Right lobe of liver (tissue), 4 donors: Measurements from ENCODE around the gene COLEC11.

Source experiments
- POLR2A ChIP-seq: fragments of 450-650 bp; IDR thresholded peaks from one replicate; pipeline ENCODE4 v1.6.1; 2017; ENCODE audit warnings: antibody characterized with exemption, mild to moderate bottlenecking
- TF ChIP-seq, protein P1 (sequence below), 4 donors: fragments of 200-600 bp in 3 of 4; fragments of 450-650 bp in 1 of 4; IDR thresholded peaks; one replicate each; pipeline versions ENCODE4 v1.5.1 to v1.8.0; 2016 to 2022; ENCODE audit warnings: antibody characterized with exemption in 4 of 4, mild to moderate bottlenecking in 2 of 4
- donor health status: DM: no; HTN: no; CAD: no.
- donor health status: DM: no; HTN: no; CAD: no.
- donor health status: DM: no; HTN: yes; CAD: no.

DNA sequence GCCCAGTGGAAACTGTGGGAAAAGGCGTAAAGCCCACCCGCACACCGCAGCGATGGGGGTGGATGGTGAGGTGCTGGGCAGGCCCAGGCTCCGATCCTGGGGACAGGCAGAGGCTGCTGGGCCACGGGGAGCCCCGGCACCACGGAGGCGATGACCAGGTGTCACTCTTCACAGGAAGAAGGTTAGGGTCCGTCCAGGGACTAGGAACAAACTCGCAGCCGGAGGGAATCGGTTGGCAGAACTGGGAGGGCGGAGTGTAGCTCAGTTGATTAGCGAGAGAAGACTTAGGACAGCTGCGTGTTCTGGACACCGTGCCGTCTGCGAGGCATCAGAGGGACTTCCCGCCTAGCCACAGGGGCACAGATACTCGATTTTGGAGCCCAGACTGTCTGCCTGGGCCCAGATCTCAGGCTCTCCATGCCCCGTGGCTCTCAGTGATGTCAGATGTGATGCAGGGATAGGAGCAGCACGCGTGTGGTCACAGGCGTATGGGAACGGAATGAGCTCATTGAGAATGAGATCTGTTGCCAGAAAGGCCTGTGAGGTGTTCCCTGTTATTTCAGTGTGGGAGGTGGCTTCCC lies 47.0 kb downstream of the COLEC11 start:
- TF ChIP-seq, protein P1, sequence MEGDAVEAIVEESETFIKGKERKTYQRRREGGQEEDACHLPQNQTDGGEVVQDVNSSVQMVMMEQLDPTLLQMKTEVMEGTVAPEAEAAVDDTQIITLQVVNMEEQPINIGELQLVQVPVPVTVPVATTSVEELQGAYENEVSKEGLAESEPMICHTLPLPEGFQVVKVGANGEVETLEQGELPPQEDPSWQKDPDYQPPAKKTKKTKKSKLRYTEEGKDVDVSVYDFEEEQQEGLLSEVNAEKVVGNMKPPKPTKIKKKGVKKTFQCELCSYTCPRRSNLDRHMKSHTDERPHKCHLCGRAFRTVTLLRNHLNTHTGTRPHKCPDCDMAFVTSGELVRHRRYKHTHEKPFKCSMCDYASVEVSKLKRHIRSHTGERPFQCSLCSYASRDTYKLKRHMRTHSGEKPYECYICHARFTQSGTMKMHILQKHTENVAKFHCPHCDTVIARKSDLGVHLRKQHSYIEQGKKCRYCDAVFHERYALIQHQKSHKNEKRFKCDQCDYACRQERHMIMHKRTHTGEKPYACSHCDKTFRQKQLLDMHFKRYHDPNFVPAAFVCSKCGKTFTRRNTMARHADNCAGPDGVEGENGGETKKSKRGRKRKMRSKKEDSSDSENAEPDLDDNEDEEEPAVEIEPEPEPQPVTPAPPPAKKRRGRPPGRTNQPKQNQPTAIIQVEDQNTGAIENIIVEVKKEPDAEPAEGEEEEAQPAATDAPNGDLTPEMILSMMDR (IDR thresholded peaks at IDR 0.05), result no peak
- no peak for TF ChIP-seq POLR2A
